AG09319 (cell line): ENCODE data around the gene SIPA1L3.
A peak's percentile ranks its signal among the peaks of the same experiment; 100 is the strongest.

Experiments
- DNase-seq: peaks from one replicate; pipeline ENCODE4 v3.0.0-alpha.2; 2010; ENCODE audit warnings: low read depth; ENCODE audit errors: extremely low read depth
- TF ChIP-seq, protein P1 (sequence below): IDR thresholded peaks from 2 replicates; pipeline ENCODE4 v1.5.1; 2011; ENCODE audit warnings: low read depth, mild to moderate bottlenecking, inconsistent platforms, low read length, moderate library complexity

The SIPA1L3 gene

DNA sequence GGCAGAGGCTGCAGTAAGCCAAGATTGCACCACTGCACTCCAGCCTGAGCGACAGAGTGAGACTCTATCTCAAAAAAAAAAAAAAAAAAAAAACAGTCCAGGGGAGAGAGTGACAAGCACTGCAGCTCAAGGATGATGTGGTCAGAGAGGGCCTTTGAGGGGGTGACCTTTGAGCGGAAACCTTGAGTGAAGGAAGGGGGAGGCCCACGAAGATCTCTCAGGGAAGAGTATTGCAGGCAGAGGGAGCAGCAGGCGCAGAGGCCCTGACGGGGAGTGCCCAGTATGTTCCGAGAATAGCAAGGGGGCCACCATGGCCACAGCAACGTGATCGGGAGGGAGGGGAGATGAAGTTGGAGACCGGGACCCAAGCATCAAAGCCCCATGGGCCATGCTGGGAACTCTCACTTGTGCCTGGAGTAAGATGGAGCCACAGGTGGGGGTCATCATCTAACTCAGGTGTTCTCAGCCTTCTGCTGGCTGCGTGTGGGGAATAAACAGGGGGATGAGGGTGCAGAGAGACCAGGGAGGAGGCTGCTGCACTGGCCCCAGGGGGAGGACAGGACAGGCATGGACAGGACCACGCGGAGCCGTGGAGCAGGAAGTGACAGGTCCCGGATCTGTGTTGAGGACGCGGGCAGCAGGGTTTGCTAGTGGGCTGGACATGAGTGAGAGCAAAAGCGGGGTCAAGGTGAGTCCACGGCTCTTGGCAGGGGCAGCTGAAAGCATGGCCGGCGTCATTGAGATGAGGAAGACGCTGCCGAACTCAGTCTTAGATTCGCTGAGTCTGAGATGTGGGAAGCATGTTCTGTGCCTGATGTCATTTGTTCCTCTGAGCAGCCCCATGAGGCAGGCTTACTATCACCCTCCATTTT is 256.6 kb downstream of the SIPA1L3 start:
- no peak for DNase-seq

DNA sequence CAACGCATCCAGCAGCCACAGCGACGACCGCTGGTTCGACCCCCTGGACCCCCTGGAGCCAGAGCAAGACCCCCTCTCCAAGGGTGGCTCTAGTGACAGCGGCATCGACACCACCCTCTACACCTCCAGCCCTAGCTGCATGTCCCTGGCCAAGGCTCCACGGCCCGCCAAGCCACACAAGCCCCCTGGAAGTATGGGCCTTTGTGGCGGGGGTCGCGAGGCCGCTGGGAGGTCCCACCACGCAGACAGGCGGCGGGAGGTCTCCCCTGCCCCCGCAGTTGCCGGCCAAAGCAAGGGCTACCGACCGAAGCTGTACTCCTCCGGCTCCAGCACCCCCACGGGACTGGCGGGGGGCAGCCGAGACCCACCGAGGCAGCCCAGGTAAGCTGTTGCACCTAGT is 257.5 kb downstream of the SIPA1L3 start:
- no peak for DNase-seq
- TF ChIP-seq, protein P1, sequence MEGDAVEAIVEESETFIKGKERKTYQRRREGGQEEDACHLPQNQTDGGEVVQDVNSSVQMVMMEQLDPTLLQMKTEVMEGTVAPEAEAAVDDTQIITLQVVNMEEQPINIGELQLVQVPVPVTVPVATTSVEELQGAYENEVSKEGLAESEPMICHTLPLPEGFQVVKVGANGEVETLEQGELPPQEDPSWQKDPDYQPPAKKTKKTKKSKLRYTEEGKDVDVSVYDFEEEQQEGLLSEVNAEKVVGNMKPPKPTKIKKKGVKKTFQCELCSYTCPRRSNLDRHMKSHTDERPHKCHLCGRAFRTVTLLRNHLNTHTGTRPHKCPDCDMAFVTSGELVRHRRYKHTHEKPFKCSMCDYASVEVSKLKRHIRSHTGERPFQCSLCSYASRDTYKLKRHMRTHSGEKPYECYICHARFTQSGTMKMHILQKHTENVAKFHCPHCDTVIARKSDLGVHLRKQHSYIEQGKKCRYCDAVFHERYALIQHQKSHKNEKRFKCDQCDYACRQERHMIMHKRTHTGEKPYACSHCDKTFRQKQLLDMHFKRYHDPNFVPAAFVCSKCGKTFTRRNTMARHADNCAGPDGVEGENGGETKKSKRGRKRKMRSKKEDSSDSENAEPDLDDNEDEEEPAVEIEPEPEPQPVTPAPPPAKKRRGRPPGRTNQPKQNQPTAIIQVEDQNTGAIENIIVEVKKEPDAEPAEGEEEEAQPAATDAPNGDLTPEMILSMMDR, result no peak

More for the DNA sequence above, 256.6 kb downstream of the SIPA1L3 start:
- TF ChIP-seq, protein P1, result no peak

DNA sequence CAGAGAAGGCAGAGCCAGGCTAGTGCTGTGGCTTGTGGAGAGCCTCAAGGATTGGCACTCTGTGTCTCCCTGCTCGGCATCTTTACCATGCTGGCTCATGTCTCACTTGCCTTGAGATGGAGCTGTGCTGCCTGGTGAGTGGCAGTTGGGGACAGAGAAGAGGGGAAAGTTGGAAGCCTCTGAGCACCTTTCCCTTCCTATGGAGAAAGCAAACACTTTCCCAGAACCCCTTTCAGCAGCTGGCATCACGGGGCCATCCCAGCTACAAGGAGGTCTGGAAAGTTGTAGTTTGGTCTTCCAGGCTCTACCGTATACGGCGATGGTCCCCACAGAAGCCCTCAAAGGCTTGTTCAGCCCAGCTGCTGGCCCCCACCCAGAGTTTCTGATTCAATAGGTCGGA is 258.3 kb downstream of the SIPA1L3 start:
- TF ChIP-seq, protein P1, result no peak
- DNase-seq, result no peak

DNA sequence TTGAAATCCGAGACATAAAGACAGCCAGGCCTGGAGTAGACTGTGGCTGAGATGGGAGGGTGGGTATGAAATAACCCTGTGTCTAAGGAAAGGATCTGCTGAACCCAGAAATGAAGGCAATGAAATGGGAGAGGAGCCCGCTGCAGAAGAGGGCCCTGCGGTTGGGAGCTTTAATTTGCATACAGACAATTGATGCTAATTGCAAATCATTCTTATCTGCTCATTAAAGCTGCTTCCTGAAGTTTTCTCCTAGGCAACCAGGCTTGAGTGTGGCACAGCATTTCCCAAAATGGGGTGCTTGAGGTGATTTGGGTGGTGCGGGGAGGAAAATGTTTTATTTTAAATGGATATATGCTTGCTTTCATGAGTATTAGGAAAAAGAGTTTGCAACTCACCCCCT is 261.6 kb downstream of the SIPA1L3 start:
- no peak for DNase-seq
- TF ChIP-seq, protein P1, result no peak

DNA sequence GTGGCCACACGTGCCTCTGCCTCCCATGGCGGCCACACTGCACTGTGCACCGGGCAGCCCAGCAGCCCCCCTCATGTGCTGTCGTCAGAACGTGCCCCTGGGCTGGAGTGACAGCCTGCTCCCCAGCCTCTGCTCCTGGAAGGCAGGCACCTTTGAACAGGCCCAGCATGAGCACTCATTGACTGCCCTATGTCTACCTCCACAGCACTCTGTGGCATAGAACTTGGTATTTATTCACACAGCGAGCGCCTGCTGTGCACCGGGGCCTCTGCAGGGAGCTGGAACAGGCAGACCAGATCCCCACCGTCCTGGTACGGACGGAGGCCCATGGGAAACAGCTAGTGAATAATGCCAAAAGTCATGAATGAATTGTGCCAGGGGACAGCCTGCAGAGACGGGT is 263.3 kb downstream of the SIPA1L3 start:
- TF ChIP-seq, protein P1, result no peak
- DNase-seq, result no peak

DNA sequence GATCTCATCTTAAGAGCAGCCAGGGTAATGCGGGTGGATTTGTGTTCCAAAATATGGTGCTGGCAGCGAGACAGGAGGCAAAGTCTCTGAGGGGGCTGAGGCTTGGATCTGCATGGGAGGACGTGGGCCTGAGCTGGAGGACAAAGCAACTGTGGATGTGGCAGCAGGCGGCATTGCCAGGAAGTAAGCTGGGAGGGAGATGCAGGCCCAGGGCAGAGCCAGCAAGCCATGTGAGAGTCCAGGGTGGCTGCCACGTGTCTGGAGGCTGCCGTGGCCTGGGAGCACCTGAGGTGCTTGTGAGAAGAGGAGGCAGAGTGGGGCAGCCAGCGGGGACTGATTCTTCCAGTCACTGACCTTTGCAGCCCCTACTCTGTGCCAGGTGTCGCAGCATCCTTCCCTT is 265.0 kb downstream of the SIPA1L3 start:
- TF ChIP-seq, protein P1, result no peak
- no peak for DNase-seq

DNA sequence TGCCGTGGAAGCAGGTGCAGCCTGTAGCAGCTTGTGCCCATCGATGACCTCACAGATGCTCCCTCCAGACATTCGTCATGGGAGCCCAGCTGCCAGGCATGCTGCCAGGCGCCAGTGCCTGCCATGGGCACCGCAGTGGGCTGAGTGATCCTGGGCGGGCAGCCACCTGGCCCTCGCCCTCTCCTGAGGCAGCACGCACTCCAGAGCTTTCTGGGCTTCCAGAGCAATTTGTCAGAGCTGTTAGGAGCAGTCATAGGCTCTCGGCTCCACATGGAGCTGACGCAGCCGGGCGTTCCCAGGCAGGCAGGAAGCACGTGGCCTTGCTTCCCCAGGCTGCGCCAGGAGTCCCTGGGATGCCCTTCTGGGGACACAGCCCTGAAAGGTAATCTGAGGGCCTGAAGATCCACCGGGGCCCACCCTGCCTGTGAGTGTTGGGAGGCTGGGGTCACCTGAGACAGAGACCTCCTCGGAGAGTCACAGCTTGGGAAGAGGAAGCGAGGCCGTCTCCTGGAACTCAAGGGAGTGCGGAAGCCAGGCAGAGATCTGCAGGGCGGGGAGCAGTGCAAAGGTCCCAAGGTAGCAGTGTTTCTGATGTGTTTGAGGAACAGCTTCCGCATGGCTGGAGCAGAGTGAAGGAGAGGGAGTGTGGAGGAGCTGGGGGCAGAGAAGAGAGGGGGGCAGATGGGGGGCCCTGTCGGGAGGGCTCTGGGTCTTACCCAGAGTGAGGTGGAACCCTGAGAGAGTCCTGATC is 266.5 kb downstream of the SIPA1L3 start:
- DNase-seq, result peak; percentile 14

More for the DNA sequence above, 266.5 kb downstream of the SIPA1L3 start:
- TF ChIP-seq, protein P1, result no peak
